ENCODE results near the gene TBCC.

- TF ChIP-seq, protein P1, sequence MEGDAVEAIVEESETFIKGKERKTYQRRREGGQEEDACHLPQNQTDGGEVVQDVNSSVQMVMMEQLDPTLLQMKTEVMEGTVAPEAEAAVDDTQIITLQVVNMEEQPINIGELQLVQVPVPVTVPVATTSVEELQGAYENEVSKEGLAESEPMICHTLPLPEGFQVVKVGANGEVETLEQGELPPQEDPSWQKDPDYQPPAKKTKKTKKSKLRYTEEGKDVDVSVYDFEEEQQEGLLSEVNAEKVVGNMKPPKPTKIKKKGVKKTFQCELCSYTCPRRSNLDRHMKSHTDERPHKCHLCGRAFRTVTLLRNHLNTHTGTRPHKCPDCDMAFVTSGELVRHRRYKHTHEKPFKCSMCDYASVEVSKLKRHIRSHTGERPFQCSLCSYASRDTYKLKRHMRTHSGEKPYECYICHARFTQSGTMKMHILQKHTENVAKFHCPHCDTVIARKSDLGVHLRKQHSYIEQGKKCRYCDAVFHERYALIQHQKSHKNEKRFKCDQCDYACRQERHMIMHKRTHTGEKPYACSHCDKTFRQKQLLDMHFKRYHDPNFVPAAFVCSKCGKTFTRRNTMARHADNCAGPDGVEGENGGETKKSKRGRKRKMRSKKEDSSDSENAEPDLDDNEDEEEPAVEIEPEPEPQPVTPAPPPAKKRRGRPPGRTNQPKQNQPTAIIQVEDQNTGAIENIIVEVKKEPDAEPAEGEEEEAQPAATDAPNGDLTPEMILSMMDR (IDR thresholded peaks at IDR 0.05; ENCODE audit: low read depth, low read length): no peak
- TF ChIP-seq EZH2phosphoT487 (IDR thresholded peaks at IDR 0.05; ENCODE audit: low read depth): no peak
Observed at GRCh38 chr6:42769836-42770235, 23.9 kb upstream of the TBCC start.

Measured in OCI-LY3 (cell line).